RWPE2 (cell line): Measurements from ENCODE around the gene SLCO4A1.
A peak's percentile ranks its signal among the peaks of the same experiment; 100 is the strongest.

ENCODE experiments used
- ATAC-seq: fragments of 200-7000 bp; cut with Tn5 transposase; 3 replicates; pipeline ENCODE4 v1.9.1; 2021; ENCODE audit warnings: low read depth
- DNase-seq: peaks from one replicate; pipeline ENCODE4 v3.0.0-alpha.2; 2020; ENCODE audit warnings: low spot score
- H3K27ac ChIP-seq: fragments of 450-650 bp; 2 replicates; pipeline ENCODE4 v1.5.1; 2017; ENCODE audit warnings: mild to moderate bottlenecking; ENCODE audit not compliant: poor library complexity, severe bottlenecking
- H3K27me3 ChIP-seq: fragments of 250-450 bp; sonication (Bioruptor Pico); 2 replicates; pipeline ENCODE4 v1.5.1; 2021; ENCODE audit warnings: mild to moderate bottlenecking, moderate library complexity; ENCODE audit not compliant: insufficient read depth, poor library complexity, severe bottlenecking
- H3K36me3 ChIP-seq: fragments of 250-450 bp; sonication (Bioruptor Pico); 2 replicates; pipeline ENCODE4 v1.5.1; 2020; ENCODE audit warnings: low read depth, mild to moderate bottlenecking, moderate library complexity
- H3K4me1 ChIP-seq: fragments of 250-450 bp; sonication (Bioruptor Pico); 2 replicates; pipeline ENCODE4 v1.5.1; 2021; ENCODE audit warnings: mild to moderate bottlenecking, moderate library complexity; ENCODE audit not compliant: insufficient read depth, poor library complexity, severe bottlenecking
- H3K4me3 ChIP-seq: fragments of 250-450 bp; sonication (Bioruptor Pico); 2 replicates; pipeline ENCODE4 v1.5.1; 2021; ENCODE audit warnings: mild to moderate bottlenecking, moderate library complexity; ENCODE audit not compliant: severe bottlenecking
- H3K9me3 ChIP-seq: fragments of 250-450 bp; sonication (Bioruptor Pico); 2 replicates; pipeline ENCODE4 v1.5.1; 2021; ENCODE audit warnings: mild to moderate bottlenecking, moderate library complexity; ENCODE audit not compliant: severe bottlenecking
- TF ChIP-seq, protein P1 (sequence below): fragments of 450-650 bp; IDR thresholded peaks from one replicate; pipeline ENCODE4 v1.5.1; 2017; ENCODE audit warnings: mild to moderate bottlenecking, moderate library complexity; ENCODE audit not compliant: poor library complexity, severe bottlenecking

Gene SLCO4A1

DNA sequence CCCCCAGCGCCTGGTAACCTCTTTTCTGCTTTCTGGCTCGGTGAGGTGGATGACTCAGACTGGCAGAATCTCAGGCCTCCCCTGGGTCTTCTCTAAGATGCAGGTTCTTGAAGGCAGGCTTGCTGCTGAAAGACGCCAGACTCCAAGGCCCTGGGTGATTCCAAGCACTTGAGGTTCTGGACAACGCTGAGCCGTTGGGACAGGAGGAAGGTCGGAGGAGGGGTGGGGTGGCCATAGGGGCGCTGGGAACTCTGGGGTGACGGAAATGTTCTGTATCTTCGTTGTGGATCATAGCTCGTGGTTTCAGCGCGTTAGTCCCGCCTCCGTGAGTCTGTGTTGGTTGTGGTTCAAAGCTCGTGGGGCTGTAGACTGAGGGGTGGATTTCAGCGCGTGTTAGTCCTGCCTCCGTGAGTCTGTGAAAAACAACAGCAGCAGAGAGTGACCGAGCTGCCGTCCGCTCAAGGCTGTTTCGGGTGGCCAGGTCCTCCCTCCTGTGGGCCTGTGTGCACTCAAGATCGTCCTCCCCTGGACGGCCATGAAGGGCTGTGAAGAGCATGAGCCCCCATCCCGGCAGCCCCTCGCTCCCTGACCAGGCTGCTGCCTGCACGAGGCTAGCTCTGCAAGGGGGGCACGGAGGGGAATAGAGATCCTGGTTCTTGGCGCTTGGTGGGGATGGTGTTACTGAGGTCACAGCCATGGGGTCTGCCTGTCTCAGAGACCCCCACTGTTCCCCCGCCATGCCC is 74.1 kb downstream of the SLCO4A1 start:
- Histone ChIP-seq H3K36me3 (peaks cover 5% of the 10 kb centered on the region), H3K9me3 (peaks cover 15% of the 10 kb centered on the region), H3K27me3 (no peaks in the 10 kb centered on the region), H3K27ac (no peak overlapping the region), H3K4me3 (no peak overlapping the region), H3K4me1 (no peaks in the 10 kb centered on the region)
- DNase-seq (no peak), ATAC-seq (0 out of 3 replicates have a peak, but pooled peaks have one; percentile 8)
- TF ChIP-seq, protein P1, sequence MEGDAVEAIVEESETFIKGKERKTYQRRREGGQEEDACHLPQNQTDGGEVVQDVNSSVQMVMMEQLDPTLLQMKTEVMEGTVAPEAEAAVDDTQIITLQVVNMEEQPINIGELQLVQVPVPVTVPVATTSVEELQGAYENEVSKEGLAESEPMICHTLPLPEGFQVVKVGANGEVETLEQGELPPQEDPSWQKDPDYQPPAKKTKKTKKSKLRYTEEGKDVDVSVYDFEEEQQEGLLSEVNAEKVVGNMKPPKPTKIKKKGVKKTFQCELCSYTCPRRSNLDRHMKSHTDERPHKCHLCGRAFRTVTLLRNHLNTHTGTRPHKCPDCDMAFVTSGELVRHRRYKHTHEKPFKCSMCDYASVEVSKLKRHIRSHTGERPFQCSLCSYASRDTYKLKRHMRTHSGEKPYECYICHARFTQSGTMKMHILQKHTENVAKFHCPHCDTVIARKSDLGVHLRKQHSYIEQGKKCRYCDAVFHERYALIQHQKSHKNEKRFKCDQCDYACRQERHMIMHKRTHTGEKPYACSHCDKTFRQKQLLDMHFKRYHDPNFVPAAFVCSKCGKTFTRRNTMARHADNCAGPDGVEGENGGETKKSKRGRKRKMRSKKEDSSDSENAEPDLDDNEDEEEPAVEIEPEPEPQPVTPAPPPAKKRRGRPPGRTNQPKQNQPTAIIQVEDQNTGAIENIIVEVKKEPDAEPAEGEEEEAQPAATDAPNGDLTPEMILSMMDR, result no peak

DNA sequence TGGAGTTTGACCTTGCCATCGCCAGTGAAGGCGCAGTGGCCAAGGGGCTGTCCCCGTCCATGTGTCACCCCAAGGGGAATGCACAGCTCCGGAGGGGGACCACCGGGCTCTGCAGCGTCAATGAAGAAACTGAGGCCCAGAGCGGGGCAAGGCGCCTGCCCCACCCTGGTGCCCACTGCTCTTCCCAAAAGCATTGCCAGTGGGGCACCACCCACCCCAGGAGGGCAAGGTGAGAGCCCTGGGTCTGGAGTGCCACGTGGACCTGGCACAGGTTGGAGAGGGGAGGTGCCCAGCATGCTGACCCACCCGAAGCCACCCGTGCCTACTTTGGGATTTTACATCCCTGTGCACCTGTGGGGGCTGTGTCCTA is 74.6 kb downstream of the SLCO4A1 start:
- Histone ChIP-seq H3K27ac (no peak overlapping the region), H3K4me3 (no peak overlapping the region), H3K4me1 (no peaks in the 10 kb centered on the region), H3K36me3 (peaks cover 5% of the 10 kb centered on the region), H3K9me3 (peaks cover 15% of the 10 kb centered on the region), H3K27me3 (no peaks in the 10 kb centered on the region)
- ATAC-seq (no peak), DNase-seq (no peak)
- TF ChIP-seq, protein P1, result no peak

DNA sequence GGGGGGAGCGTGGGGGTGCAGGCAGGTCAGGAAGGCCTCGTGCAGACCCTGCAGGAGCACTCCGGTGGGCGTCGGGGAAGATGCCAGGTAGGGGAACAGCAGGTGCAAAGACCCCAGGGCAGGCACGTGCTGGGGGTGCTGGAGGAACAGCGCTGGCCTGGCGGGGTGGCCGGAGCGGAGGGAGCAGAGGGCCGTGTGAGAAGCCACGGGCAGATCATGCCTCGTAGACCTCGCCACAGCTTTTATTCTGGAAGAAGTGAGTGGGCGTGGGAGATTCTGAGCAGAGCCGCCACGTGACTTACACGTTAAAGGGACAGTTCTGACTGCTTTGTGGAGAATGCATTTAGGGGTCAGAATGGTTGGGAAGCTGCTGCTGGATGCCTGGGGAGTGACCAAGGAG is 75.6 kb downstream of the SLCO4A1 start:
- Histone ChIP-seq H3K27me3 (no peaks in the 10 kb centered on the region), H3K9me3 (peaks cover 15% of the 10 kb centered on the region), H3K4me3 (no peak overlapping the region), H3K36me3 (peaks cover 5% of the 10 kb centered on the region), H3K27ac (no peak overlapping the region), H3K4me1 (no peaks in the 10 kb centered on the region)
- ATAC-seq (no peak), DNase-seq (no peak)
- TF ChIP-seq, protein P1, result no peak

DNA sequence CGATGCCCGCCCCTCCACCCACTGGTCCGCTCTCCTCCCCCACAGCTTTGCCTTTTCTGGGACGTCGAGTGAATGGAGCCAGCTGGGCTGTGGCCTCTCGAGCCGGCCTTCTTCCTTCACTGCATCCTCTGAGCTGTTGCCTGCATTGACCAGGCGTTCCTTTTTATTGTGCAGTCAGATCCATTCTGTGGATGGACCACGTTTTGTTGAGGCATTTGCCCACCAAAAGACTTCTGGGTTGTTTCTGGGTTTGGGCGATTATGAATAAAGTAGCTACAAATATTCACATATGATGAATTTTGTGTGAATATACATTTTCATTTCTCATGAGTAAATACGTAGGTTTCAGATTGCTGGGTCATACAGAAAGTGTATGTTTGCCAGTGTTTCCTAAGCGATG is 76.2 kb downstream of the SLCO4A1 start:
- DNase-seq (no peak), ATAC-seq (no peak)
- Histone ChIP-seq H3K27me3 (no peaks in the 10 kb centered on the region), H3K36me3 (peaks cover 5% of the 10 kb centered on the region), H3K4me3 (no peak overlapping the region), H3K9me3 (peaks cover 15% of the 10 kb centered on the region), H3K27ac (no peak overlapping the region), H3K4me1 (no peaks in the 10 kb centered on the region)
- TF ChIP-seq, protein P1, result no peak

DNA sequence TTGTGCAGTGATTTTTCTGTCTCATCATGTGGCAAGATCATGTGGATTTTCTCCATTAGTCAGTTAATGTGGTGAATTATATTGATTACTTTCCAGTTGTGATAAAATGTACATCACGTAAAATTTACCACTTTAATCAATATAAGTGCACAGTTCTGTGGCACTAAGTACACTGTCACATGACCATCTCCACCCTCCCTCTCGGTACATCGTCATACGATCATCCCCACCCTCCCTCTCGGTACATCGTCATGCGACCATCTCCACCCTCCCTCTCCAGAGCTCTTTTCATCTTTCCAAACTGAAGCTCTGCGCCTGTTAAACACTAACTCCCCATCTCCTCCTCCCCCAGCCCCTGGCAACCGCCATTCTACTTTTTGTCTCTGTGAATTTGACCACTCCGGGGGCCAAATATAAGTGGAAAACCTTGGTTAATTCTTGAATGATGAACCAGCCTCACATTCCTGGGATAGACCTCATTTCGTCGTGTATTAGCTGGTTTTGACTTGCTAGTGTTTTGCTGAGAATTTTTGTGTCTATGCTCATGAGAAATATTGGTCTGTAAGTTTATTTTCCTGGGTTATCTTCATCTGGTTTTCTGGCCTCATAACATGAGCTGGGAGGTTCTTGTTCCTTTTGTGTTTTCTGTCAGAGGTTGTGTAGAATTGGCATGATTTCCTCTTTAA is 77.1 kb downstream of the SLCO4A1 start:
- Histone ChIP-seq H3K36me3 (peaks cover 5% of the 10 kb centered on the region), H3K4me3 (no peak overlapping the region), H3K4me1 (no peaks in the 10 kb centered on the region), H3K9me3 (peaks cover 15% of the 10 kb centered on the region), H3K27me3 (no peaks in the 10 kb centered on the region), H3K27ac (no peak overlapping the region)
- no peak for DNase-seq
- TF ChIP-seq, protein P1, result no peak
- ATAC-seq, result no peak
